H1 (cell line): ENCODE data around the gene KIF5C. TPM values are rescaled to one million over a fixed set of nuclear protein-coding genes. Genes with fewer than 3 reads are reported as not detected.

Experiments used
- EZH2 ChIP-seq: fragments of 200-600 bp; sonication (generic); IDR thresholded peaks from 2 replicates; pipeline ENCODE4 v1.7.1; 2012; ENCODE audit warnings: low read depth, mild to moderate bottlenecking, moderate library complexity, low read length, inconsistent platforms; ENCODE audit not compliant: severe bottlenecking
- JUND ChIP-seq: IDR thresholded peaks from 2 replicates; pipeline ENCODE4 v1.6.1; 2011; ENCODE audit warnings: mild to moderate bottlenecking, improper control_type of control experiment, low read length
- KDM4A ChIP-seq: IDR thresholded peaks from one replicate; pipeline ENCODE4 v1.7.1; 2012; ENCODE audit warnings: low read depth, mild to moderate bottlenecking, moderate library complexity, low read length, inconsistent platforms; ENCODE audit not compliant: severe bottlenecking
- NANOG ChIP-seq: IDR thresholded peaks from 2 replicates; pipeline ENCODE4 v1.6.1; 2011; ENCODE audit warnings: low read length, low read depth, mild to moderate bottlenecking, inconsistent platforms; ENCODE audit not compliant: insufficient read depth, poor library complexity, severe bottlenecking
- RAD21 ChIP-seq, 2 experiments: IDR thresholded peaks in 1 of 2; conservative IDR thresholded peaks in 1 of 2; 2 replicates each; pipeline ENCODE4 v1.6.1; 2011; ENCODE audit warnings: low read depth in 2 of 2, low read length in 2 of 2, improper control_type of control experiment in 1 of 2, inconsistent platforms in 1 of 2, mild to moderate bottlenecking in 1 of 2, moderate library complexity in 1 of 2
- RBBP5 ChIP-seq: IDR thresholded peaks from 2 replicates; pipeline ENCODE4 v1.7.1; 2012; ENCODE audit warnings: low read depth, mild to moderate bottlenecking, inconsistent platforms, low read length, moderate library complexity, borderline replicate concordance
- SIN3A ChIP-seq, 2 experiments: IDR thresholded peaks in 1 of 2; conservative IDR thresholded peaks in 1 of 2; 2 replicates each; pipeline ENCODE4 v1.6.1; 2011 to 2012; ENCODE audit warnings: low read length in 2 of 2, improper control_type of control experiment in 1 of 2, low read depth in 1 of 2, mild to moderate bottlenecking in 1 of 2
- TCF12 ChIP-seq: IDR thresholded peaks from 2 replicates; pipeline ENCODE4 v1.6.1; 2011; ENCODE audit warnings: low read depth, mild to moderate bottlenecking, low read length
- ZNF274 ChIP-seq: IDR thresholded peaks from 2 replicates; pipeline ENCODE4 v1.7.0; 2012; ENCODE audit warnings: low read length, borderline replicate concordance; ENCODE audit errors: extremely low read depth
- polyA plus RNA-seq, 7 experiments: library from polyadenylated mRNA; depleted of rRNA in 3 of 7; stranded (reverse) in 5 of 7; unstranded in 2 of 7; fragments of >200 nt in 5 of 7; fragments of 200-250 nt in 2 of 7; gene quantifications; 1 replicate in 5 of 7; 2 replicates in 1 of 7; 4 replicates in 1 of 7; pipeline versions ENCODE4 v1.2.1 to v1.2.3, GENCODE V29; 2011 to 2013; ENCODE audit warnings: missing spikeins in 2 of 7, mixed read lengths in 2 of 7
- total RNA-seq: library from RNA; stranded (reverse); fragmentation: NEBNext Ultra II Directional; extraction: Animal tissue kit (Norgen Biotek cat#: 25700); gene quantifications from 2 replicates; pipeline ENCODE4 v1.2.1, GENCODE V29; 2021

Gene KIF5C
- total and polyA plus RNA-seq, 2 of the 8 experiments (the other 6 are each of a cell fraction or from before 2014, with no cell fraction given) = 16.3 to 66.4 TPM

- 0 out of 4 replicates have a peak, but pooled peaks of 1 of the 2 experiments have one; percentile 13 for TF ChIP-seq SIN3A (conservative IDR thresholded peaks at IDR 0.05 in 1 of 2, IDR thresholded peaks at IDR 0.05 in 1 of 2; ENCODE audit: low read depth in 1 of 2, low read length in 2 of 2)
- TF ChIP-seq TCF12 = 0 out of 2 replicates have a peak, but pooled peaks have one; percentile 47
- no peak for TF ChIP-seq ZNF274
- peak; percentile 45 for TF ChIP-seq KDM4A
- no peak for TF ChIP-seq JUND
- peak; percentile 46 for TF ChIP-seq EZH2
- 0 out of 2 replicates have a peak, but pooled peaks have one; percentile 43 for TF ChIP-seq RBBP5
- TF ChIP-seq NANOG = no peak
- TF ChIP-seq RAD21 (IDR thresholded peaks at IDR 0.05 in 1 of 2, conservative IDR thresholded peaks at IDR 0.05 in 1 of 2; ENCODE audit: low read depth in 2 of 2, low read length in 2 of 2) = peak; percentile 24 to 36
- TF ChIP-seq, all 59 proteins: peak for 12
Observed at GRCh38 chr2:149038442-149039212, 163.6 kb downstream of the KIF5C start, which contains the start of gene LYPD6B (continued).
